GM18868 (cell line): ENCODE measurements around the gene GSTO2.

ENCODE experiments used
- ATAC-seq: cut with Tn5 transposase; IDR thresholded peaks from one replicate; pipeline ENCODE4 v1.9.1; 2021; ENCODE audit warnings: mild to moderate bottlenecking, moderate library complexity; ENCODE audit not compliant: unreplicated experiment

Gene GSTO2

DNA sequence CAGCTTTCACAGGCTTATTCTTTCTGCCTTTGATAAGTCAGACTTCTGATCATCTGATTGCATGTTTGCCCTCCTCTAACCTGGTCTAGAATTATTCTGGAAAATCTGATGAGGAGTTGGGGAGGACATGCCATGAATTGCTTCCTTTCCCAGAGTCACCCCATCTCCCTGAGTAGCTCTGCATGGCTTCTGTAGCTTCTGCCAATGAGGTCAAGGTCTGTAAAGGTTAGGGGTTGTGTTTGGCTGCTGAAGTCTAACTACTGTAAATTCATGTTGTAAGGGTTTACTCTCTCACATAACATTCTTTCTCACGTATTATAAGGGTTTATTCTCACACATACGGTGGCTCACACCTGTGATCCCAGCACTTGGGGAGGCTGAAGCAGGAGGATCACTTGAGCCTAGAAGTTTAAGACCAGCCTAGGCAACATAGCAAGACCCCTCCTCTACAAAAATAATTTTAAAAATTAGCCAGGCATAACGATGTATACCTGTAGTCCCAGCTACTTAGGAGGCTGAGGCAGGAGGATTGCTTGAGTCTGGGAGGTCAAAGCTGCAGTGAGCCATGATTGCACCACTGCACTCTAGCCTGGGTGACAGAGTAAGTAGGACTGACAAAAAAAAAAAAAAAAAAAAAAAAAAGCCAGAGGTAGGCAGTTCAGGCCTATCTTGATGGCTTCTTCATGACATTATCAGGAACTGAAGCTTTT lies 10.7 kb downstream of the GSTO2 start:
- ATAC-seq, result no peak

GRCh38 chr10:104281694-104282093 lies 12.7 kb downstream of the GSTO2 start:
- ATAC-seq, result no peak

GRCh38 chr10:104284846-104285245 lies 15.9 kb downstream of the GSTO2 start:
- ATAC-seq, result no peak

- no peak for ATAC-seq
Observed at GRCh38 chr10:104286939-104287338, 18.0 kb downstream of the GSTO2 start.

- no peak for ATAC-seq
Observed at GRCh38 chr10:104288355-104288754, 19.4 kb downstream of the GSTO2 start.

- ATAC-seq, result peak; percentile 99
Observed at GRCh38 chr10:104291439-104291951, 22.5 kb downstream of the GSTO2 start.

- no peak for ATAC-seq
Observed at GRCh38 chr10:104293011-104293410, 24.0 kb downstream of the GSTO2 start.

- ATAC-seq, result no peak
Observed at GRCh38 chr10:104293781-104294321, 24.9 kb downstream of the GSTO2 start.

- no peak for ATAC-seq
Observed at GRCh38 chr10:104296687-104297436, 27.9 kb downstream of the GSTO2 start.

DNA sequence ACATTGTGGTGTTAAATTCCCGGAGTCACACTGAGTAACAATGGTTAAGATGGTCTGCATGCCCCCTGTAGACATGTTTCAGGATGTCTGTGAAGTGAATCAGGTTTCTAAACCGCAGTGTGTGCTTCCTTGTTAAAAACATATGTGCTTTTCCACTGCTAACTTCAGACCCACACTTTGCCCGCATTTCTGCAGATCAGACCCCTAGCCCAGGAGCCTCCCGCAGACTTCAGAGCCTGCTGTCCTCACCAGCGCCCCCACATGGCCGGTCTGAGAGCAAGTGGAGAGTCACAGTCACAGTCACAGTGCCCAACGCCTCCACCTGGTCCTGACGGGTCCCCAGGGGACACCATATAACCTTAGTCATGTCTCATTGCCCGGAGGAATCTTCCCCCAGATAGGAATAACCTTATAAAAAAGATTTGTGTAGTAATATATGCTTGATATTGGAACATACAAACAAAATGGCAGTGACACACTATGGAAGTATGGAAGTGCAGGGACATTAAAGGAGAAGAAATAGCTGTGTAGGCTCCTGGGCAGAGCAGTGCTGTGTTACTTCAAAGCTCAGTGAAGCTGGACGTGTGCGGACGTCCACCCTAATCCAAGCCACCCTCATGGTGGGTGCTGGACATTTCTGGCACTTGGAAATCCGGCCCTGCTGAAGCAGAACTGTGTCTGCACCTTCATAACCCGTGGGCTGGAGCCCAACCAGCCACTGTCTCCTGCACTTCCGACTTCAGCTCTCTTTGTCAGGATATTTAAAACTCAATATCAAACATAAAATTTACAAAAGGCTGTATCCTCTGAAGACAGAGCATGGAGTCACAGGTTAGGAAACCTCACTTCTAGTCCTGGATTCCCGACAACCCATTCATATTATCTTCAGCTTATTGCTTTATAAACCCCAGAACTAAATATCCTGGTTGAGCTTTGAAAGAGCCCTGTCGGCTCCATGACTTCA lies 29.0 kb downstream of the GSTO2 start:
- peak; percentile 57 for ATAC-seq

GRCh38 chr10:104299031-104299904 lies 30.3 kb downstream of the GSTO2 start:
- ATAC-seq, result no peak

DNA sequence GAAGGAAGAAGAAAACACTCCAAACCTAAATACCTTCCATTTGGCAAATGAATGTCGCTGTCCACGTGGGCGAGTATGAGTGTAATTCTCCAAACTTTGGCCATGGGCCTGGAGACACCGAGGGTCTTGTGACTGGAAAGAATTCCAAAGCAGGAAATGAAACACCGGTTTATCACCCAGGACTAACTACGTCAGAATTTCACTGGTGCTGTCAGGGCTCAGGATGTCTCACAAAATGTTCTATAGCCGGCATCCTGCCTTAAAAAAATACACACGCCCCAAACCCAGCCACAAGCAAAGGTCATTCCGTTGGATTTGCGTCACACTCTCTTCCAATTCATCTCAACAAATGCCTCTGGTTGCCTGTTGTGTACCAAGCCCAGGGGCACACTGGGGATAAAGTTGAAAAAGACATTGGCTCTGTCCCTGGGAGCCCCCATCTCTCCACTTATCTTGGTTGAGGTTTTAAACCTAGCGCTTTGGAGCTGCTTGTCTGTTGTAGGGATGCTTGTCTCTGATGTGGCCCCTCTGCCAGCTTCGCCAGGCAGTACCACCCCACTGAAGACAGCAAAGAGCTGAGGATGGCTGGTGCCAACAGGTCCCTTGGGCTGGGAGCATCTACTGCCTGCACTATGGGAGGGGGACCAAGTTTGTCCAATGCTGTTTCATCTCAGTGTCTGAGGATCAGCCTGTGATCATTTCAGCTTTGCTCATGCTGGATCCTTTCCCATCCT lies 31.2 kb downstream of the GSTO2 start:
- ATAC-seq, result no peak

DNA sequence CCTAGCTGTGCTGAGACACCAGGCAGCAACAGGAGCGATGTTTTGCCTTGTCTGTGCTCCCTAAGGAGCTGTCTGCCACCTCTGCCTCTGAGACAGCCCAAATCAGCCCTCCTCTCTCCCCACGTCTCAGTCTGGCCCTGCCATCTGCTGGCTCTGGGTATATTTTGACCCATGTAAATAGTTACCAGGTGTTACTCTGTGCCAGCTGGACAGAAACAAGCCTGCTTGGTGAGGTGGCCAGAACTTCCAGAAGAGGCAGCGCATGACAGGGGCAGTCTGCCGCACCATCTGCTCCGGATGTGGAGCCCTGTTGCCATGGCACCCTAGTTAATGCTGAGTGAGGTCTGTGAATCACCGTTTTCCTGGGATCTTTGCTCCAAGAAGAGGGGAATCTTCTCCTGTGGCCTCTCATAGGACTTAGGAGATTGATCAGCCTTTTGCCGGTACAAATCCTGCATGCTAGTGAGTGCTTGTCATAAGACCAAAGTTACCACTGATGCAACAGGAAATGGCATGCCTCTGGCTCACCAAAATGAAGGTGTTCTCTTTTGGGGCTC lies 31.8 kb downstream of the GSTO2 start:
- ATAC-seq, result no peak

DNA sequence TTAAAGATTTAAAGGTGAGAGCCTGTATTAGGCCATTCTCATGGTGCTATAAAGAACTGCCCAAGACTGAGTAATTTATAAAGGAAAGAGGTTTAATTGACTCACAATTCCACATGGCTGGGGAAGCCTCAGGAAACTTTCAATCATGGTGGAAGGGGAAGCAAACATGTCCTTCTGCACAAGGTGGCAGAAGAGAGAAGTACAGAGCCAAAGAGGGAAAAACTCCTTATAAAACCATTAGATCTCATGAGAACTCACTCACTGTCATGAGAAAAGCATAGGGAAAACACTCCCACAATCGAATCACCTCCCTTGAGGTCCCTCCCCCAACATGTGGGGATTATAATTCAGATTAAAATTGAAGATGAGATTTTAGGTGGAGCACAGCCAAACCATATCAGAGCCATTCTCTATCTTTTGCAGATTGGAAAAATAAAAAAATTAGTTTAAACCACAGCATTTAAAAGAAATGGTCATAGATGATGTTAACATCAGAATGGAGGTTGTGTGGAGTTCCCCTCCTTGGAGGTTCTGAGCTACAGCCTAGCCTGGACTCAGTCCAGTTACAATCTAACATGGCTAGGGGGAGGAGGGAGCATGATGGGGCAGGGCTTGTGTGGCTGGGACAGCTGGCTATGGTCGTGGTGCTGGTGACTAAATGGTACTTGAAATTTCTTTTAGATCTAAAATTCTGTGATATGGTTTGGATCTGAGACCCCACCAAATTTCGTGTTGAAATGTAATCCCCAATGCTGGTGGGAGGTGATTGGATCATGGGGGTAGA lies 33.1 kb downstream of the GSTO2 start:
- no peak for ATAC-seq

- no peak for ATAC-seq
Observed at GRCh38 chr10:104303594-104304355, 34.8 kb downstream of the GSTO2 start.

GRCh38 chr10:104304356-104304745 lies 35.4 kb downstream of the GSTO2 start:
- no peak for ATAC-seq

DNA sequence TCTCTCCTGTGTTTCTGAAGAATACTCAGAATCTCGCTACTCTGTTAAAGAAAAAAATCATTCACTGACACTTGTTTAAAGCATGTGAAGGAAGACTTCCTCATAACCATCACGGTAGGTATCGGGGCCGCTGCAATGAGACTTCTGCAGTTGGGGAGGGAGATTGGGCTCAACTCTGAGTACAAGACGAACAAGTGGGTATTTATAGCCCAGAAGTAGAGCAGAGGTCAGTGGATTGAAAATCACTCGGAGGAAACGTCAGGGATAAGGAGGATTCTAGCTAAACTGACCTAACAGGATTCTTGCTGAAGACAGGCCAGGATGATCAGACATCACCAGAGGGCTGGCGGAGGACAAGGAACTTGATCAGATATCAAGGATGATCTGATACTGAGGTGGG lies 35.9 kb downstream of the GSTO2 start:
- ATAC-seq, result no peak
